HCT116 (cell line): ENCODE measurements around the gene JSRP1. TPM values are rescaled to one million over a fixed set of nuclear protein-coding genes. Genes with fewer than 3 reads are reported as not detected.

Experiments used
- ATAC-seq: fragments of 200-7000 bp; cut with Tn5 transposase; 2 replicates; pipeline ENCODE4 v1.9.1; 2020; ENCODE audit warnings: mild to moderate bottlenecking, moderate library complexity
- BruUV-seq: library from RNA; stranded (reverse); fragments of 400-500 nt; replicated peaks from 2 replicates; lab custom pipeline; 2021; lab: Mats Ljungman, UMichigan
- CTCF ChIA-PET: fragments of 300-600 bp; sonication (Branson Sonifier 250); formaldehyde crosslinking; loops from one replicate; lab custom pipeline; 2021; ENCODE audit warnings: antibody characterized with exemption; lab: Charles Lee
- POLR2A ChIA-PET: fragments of 300-600, 350-600 bp; sonication (Branson Sonifier 250); formaldehyde crosslinking; loops from one replicate; lab custom pipeline; 2021; ENCODE audit warnings: antibody characterized with exemption; lab: Charles Lee
- RAD21 ChIA-PET, 2 experiments: fragments of 300-600 bp; sonication (Branson Sonifier 250); formaldehyde crosslinking; loops; one replicate each; lab custom pipeline; 2023; ENCODE audit warnings: low total read pairs in 2 of 2; ENCODE audit not compliant: uncharacterized antibody in 2 of 2, unreplicated experiment in 2 of 2, low non-redundant PET in 1 of 2; lab: Charles Lee
- DNase-seq: peaks from one replicate; pipeline ENCODE4 v3.0.0-alpha.2; 2010; ENCODE audit warnings: low read depth, low spot score
- H2AFZ ChIP-seq: fragments of 200-600 bp; shearing (Covaris generic), sonication (generic); 2 replicates; pipeline ENCODE4 v1.6.1; 2017; ENCODE audit warnings: low read depth, mixed run types, mixed read lengths, antibody characterized with exemption, low read length; ENCODE audit not compliant: poor library complexity, severe bottlenecking
- H3K27ac ChIP-seq: 2 replicates; pipeline ENCODE4 v1.5.1; 2012; ENCODE audit warnings: low read depth, low read length
- H3K27me3 ChIP-seq: fragments of 200-600 bp; sonication (generic); 2 replicates; pipeline ENCODE4 v1.6.1; 2016; ENCODE audit warnings: mixed run types, low read length, mixed read lengths; ENCODE audit not compliant: insufficient read depth
- H3K36me3 ChIP-seq, 2 experiments: fragments of 200-500 bp in 1 of 2; fragments of 200-600 bp in 1 of 2; sonication (Bioruptor generic) in 1 of 2; sonication (generic) in 1 of 2; 2 replicates each; pipeline versions ENCODE4 v1.5.1 to v1.6.1; 2014 to 2016; ENCODE audit warnings: low read length in 2 of 2, inconsistent platforms in 1 of 2, mixed read lengths in 1 of 2, mixed run types in 1 of 2; ENCODE audit not compliant: insufficient read depth in 2 of 2, control insufficient read depth in 1 of 2
- H3K4me1 ChIP-seq, 2 experiments: fragments of 200-600 bp in 1 of 2; sonication (generic) in 1 of 2; 2 replicates each; pipeline versions ENCODE4 v1.5.1 to v1.6.1; 2012 to 2017; ENCODE audit warnings: low read length in 2 of 2, inconsistent platforms in 1 of 2, mild to moderate bottlenecking in 1 of 2, mixed read lengths in 1 of 2, mixed run types in 1 of 2, moderate library complexity in 1 of 2; ENCODE audit not compliant: insufficient read depth in 2 of 2, control insufficient read depth in 1 of 2
- H3K4me2 ChIP-seq: fragments of 200-600 bp; sonication (generic); 2 replicates; pipeline ENCODE4 v1.6.1; 2017; ENCODE audit warnings: mixed run types, low read length, mixed read lengths
- H3K4me3 ChIP-seq, 2 experiments: fragments of 200-600 bp in 1 of 2; sonication (generic) in 1 of 2; replicated peaks in 1 of 2; 2 replicates each; pipeline ENCODE4 v1.5.1; 2011 to 2016; ENCODE audit warnings: low read length in 2 of 2, control low read depth in 1 of 2, low read depth in 1 of 2, mild to moderate bottlenecking in 1 of 2, mixed read lengths in 1 of 2, mixed run types in 1 of 2
- H3K79me2 ChIP-seq: fragments of 200-600 bp; sonication (generic); 2 replicates; pipeline ENCODE4 v1.6.1; 2017; ENCODE audit warnings: mild to moderate bottlenecking, mixed run types, low read length, moderate library complexity, mixed read lengths; ENCODE audit not compliant: insufficient read depth
- H3K9ac ChIP-seq: fragments of 200-600 bp; sonication (generic); 2 replicates; pipeline ENCODE4 v1.6.1; 2016; ENCODE audit warnings: low read length, mixed read lengths
- H3K9me2 ChIP-seq: fragments of 200-600 bp; sonication (generic), shearing (Covaris generic); 2 replicates; pipeline ENCODE4 v1.6.1; 2017; ENCODE audit warnings: mixed run types, mild to moderate bottlenecking, moderate library complexity; ENCODE audit not compliant: insufficient read depth
- H3K9me3 ChIP-seq, 2 experiments: fragments of 200-500 bp in 1 of 2; fragments of 200-600 bp in 1 of 2; sonication (Bioruptor generic) in 1 of 2; sonication (generic) in 1 of 2; 2 replicates each; pipeline ENCODE4 v1.6.1; 2014 to 2017; ENCODE audit warnings: low read length in 2 of 2, mixed read lengths in 2 of 2, inconsistent platforms in 1 of 2, low read depth in 1 of 2, mild to moderate bottlenecking in 1 of 2, mixed run types in 1 of 2, moderate library complexity in 1 of 2; ENCODE audit not compliant: control insufficient read depth in 1 of 2, insufficient read depth in 1 of 2
- H4K20me1 ChIP-seq: fragments of 200-600 bp; sonication (generic), shearing (Covaris generic); 2 replicates; pipeline ENCODE4 v1.6.1; 2017; ENCODE audit warnings: mixed run types, mild to moderate bottlenecking, moderate library complexity; ENCODE audit not compliant: insufficient read depth
- CEBPB ChIP-seq: IDR thresholded peaks from 2 replicates; pipeline ENCODE4 v1.6.1; 2012; ENCODE audit warnings: low read depth
- ELF1 ChIP-seq: IDR thresholded peaks from 2 replicates; pipeline ENCODE4 v1.6.1; 2012; ENCODE audit warnings: low read depth, borderline replicate concordance
- EZH2 ChIP-seq: fragments of 200-600 bp; sonication (generic); IDR thresholded peaks from 2 replicates; pipeline ENCODE4 v1.6.1; 2017; ENCODE audit warnings: antibody characterized with exemption, mixed run types
- EZH2phosphoT487 ChIP-seq: fragments of 200-600 bp; IDR thresholded peaks from 2 replicates; pipeline ENCODE4 v1.6.1; 2018; ENCODE audit warnings: antibody characterized with exemption, borderline replicate concordance
- JUND ChIP-seq: IDR thresholded peaks from 2 replicates; pipeline ENCODE4 v1.6.1; 2012
- POLR2AphosphoS5 ChIP-seq: IDR thresholded peaks from 2 replicates; pipeline ENCODE4 v1.6.1; 2011; ENCODE audit warnings: mild to moderate bottlenecking, low read depth, low read length, moderate library complexity
- RAD21 ChIP-seq: IDR thresholded peaks from 2 replicates; pipeline ENCODE4 v1.6.1; 2012; ENCODE audit warnings: low read depth, mild to moderate bottlenecking
- SIN3A ChIP-seq: IDR thresholded peaks from 2 replicates; pipeline ENCODE4 v1.6.1; 2012; ENCODE audit warnings: low read depth
- TCF7L2 ChIP-seq: IDR thresholded peaks from 2 replicates; pipeline ENCODE4 v1.7.0; 2011; ENCODE audit warnings: borderline replicate concordance, inconsistent platforms; ENCODE audit not compliant: insufficient read depth, insufficient read length; ENCODE audit errors: extremely low read depth
- YY1 ChIP-seq: IDR thresholded peaks from 2 replicates; pipeline ENCODE4 v1.6.1; 2011; ENCODE audit warnings: low read length, low read depth, moderate library complexity, mild to moderate bottlenecking; ENCODE audit not compliant: insufficient replicate concordance; ENCODE audit errors: extremely low read depth
- intact Hi-C: fragments of 100-400 bp; cut with micrococcal nuclease; formaldehyde crosslinking; loops from 2 replicates; pipeline ENCODE4 v1.10.0; 2022
- total RNA-seq: library from RNA; stranded (reverse); gene quantifications from one replicate; pipeline ENCODE4 v1.2.1, GENCODE V29; 2021; ENCODE audit not compliant: unreplicated experiment
- TF ChIP-seq, protein P1 (sequence below): IDR thresholded peaks from 2 replicates; pipeline ENCODE4 v1.6.1; 2011; ENCODE audit warnings: mild to moderate bottlenecking, low read length, moderate library complexity; ENCODE audit not compliant: insufficient replicate concordance; ENCODE audit errors: extremely low read depth
- TF ChIP-seq, protein P2 (sequence below), 3 experiments: fragments of 200-600 bp in 1 of 3; sonication (generic) in 1 of 3; IDR thresholded peaks in 2 of 3; conservative IDR thresholded peaks in 1 of 3; 2 replicates each; pipeline ENCODE4 v1.5.1; 2012 to 2017; ENCODE audit warnings: low read depth in 2 of 3, low read length in 2 of 3, antibody characterized with exemption in 1 of 3, borderline replicate concordance in 1 of 3, control low read depth in 1 of 3, mild to moderate bottlenecking in 1 of 3, mixed read lengths in 1 of 3, mixed run types in 1 of 3, moderate library complexity in 1 of 3; ENCODE audit not compliant: insufficient read depth in 1 of 3

Gene JSRP1
- total RNA-seq, 1 experiment from 2014 or later = 0.30 TPM

DNA sequence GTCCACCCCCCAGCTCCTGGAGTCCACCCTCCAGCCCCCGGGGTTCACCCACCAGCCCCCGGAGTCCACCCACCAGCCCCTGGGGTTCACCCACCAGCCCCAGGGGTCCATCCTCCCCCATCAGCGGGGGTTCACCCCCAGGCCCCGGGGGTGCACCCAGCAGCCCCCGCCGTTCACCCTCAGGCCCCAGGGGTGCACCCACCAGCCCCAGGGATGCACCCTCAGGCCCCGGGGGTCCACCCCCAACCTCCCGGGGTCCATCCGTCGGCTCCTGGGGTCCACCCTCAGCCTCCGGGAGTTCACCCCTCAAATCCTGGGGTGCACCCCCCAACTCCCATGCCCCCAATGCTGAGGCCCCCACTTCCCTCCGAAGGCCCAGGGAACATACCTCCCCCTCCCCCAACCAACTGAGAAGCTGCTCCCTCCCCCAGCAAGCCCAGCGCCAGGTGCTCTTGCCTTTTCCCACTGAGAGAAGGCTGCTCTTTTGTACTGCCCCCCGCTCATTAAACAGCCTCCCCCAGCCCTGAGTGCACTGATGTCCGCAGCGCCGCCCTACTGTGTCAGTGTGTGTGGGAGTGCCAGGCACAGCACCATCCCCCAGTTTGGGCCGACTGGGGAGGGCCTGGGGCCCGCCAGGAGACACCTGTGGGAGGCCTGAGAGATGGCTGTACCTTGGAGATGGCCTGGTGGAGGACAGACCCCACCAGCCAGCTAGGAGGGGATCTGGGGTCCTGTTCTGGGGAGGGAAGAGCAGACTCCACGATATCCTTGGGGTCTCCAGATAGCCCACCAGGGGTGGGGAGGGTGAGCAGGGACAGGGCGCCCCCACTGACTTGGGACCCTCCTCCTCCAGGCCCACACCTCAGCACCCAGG, 7.8 kb downstream of the JSRP1 start:
- Histone ChIP-seq H3K4me3 (no peak overlapping the region), H3K9ac (no peak overlapping the region), H3K27me3 (no peaks in the 10 kb centered on the region), H3K9me2 (no peaks in the 10 kb centered on the region), H2AFZ (no peak overlapping the region), H3K4me2 (no peak overlapping the region), H3K9me3 (no peaks in the 10 kb centered on the region), H3K36me3 (peaks cover 34 to 44% of the 10 kb centered on the region in 2 experiments), H3K4me1 (0 out of 4 replicates have a peak, but pooled peaks cover 0 to 4% of the 10 kb centered on the region in 2 experiments), H3K27ac (no peak overlapping the region; the same call in 1 of the 2 replicates), H3K79me2 (peaks cover 30% of the 10 kb centered on the region), H4K20me1 (peaks cover 5% of the 10 kb centered on the region; the same call in 1 of the 2 replicates)
- RAD21 ChIA-PET = no interaction called here
- POLR2A ChIA-PET = no interaction called here
- CTCF ChIA-PET = no interaction called here
- intact Hi-C loops = no loop called here
- TF ChIP-seq EZH2 = no peak
- TF ChIP-seq CEBPB = no peak
- TF ChIP-seq, protein P1, sequence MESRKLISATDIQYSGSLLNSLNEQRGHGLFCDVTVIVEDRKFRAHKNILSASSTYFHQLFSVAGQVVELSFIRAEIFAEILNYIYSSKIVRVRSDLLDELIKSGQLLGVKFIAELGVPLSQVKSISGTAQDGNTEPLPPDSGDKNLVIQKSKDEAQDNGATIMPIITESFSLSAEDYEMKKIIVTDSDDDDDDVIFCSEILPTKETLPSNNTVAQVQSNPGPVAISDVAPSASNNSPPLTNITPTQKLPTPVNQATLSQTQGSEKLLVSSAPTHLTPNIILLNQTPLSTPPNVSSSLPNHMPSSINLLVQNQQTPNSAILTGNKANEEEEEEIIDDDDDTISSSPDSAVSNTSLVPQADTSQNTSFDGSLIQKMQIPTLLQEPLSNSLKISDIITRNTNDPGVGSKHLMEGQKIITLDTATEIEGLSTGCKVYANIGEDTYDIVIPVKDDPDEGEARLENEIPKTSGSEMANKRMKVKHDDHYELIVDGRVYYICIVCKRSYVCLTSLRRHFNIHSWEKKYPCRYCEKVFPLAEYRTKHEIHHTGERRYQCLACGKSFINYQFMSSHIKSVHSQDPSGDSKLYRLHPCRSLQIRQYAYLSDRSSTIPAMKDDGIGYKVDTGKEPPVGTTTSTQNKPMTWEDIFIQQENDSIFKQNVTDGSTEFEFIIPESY = no peak
- no peak for TF ChIP-seq ELF1
- TF ChIP-seq RAD21 = no peak
- TF ChIP-seq JUND = no peak
- TF ChIP-seq POLR2AphosphoS5 = no peak
- no peak for TF ChIP-seq YY1
- TF ChIP-seq EZH2phosphoT487 = no peak
- TF ChIP-seq SIN3A = no peak
- TF ChIP-seq, protein P2, sequence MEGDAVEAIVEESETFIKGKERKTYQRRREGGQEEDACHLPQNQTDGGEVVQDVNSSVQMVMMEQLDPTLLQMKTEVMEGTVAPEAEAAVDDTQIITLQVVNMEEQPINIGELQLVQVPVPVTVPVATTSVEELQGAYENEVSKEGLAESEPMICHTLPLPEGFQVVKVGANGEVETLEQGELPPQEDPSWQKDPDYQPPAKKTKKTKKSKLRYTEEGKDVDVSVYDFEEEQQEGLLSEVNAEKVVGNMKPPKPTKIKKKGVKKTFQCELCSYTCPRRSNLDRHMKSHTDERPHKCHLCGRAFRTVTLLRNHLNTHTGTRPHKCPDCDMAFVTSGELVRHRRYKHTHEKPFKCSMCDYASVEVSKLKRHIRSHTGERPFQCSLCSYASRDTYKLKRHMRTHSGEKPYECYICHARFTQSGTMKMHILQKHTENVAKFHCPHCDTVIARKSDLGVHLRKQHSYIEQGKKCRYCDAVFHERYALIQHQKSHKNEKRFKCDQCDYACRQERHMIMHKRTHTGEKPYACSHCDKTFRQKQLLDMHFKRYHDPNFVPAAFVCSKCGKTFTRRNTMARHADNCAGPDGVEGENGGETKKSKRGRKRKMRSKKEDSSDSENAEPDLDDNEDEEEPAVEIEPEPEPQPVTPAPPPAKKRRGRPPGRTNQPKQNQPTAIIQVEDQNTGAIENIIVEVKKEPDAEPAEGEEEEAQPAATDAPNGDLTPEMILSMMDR (IDR thresholded peaks at IDR 0.05 in 2 of 3, conservative IDR thresholded peaks at IDR 0.05 in 1 of 3; ENCODE audit: borderline replicate concordance in 1 of 3, insufficient read depth in 1 of 3, low read depth in 2 of 3, low read length in 2 of 3) = no peak
- TF ChIP-seq TCF7L2 = no peak
- no peak for ATAC-seq
- no peak for DNase-seq
- TSS peak; percentile 71 for BruUV-seq
